SK-N-SH treated with all-trans-retinoic acid at 6 μM for 48 hours (cell line): Measurements from ENCODE around the gene DCBLD2.

ENCODE experiments used
- ATAC-seq: fragments of 200-7000 bp; cut with Tn5 transposase; 3 replicates; pipeline ENCODE4 v1.9.1; 2020; ENCODE audit warnings: mild to moderate bottlenecking, moderate library complexity
- ARNTL ChIP-seq: fragments of 450-650 bp; formaldehyde crosslinking; IDR thresholded peaks from 2 replicates; pipeline ENCODE4 v1.5.0; 2020; ENCODE audit warnings: low read depth, mild to moderate bottlenecking, moderate library complexity, borderline replicate concordance
- BACH2 ChIP-seq: fragments of 250-450 bp; sonication (Bioruptor Pico); IDR thresholded peaks from 2 replicates; pipeline ENCODE4 v1.9.0; 2021; ENCODE audit warnings: mild to moderate bottlenecking, borderline replicate concordance
- CREB5 ChIP-seq: fragments of 250-450 bp; sonication (Bioruptor Pico); IDR thresholded peaks from 2 replicates; pipeline ENCODE4 v1.5.1; 2020; ENCODE audit warnings: low read depth, mild to moderate bottlenecking, moderate library complexity
- CSDC2 ChIP-seq: fragments of 250-450 bp; sonication (Bioruptor Pico); IDR thresholded peaks from 2 replicates; pipeline ENCODE4 v1.5.0; 2020; ENCODE audit warnings: mild to moderate bottlenecking, moderate library complexity
- CSRNP3 ChIP-seq: fragments of 250-450 bp; sonication (Bioruptor Pico); IDR thresholded peaks from 2 replicates; pipeline ENCODE4 v1.5.1; 2021; ENCODE audit warnings: mild to moderate bottlenecking, moderate library complexity
- ESRRG ChIP-seq: fragments of 250-450 bp; sonication (Bioruptor Pico); IDR thresholded peaks from 2 replicates; pipeline ENCODE4 v1.6.1; 2021; ENCODE audit warnings: mild to moderate bottlenecking
- GLIS3 ChIP-seq: fragments of 250-450 bp; sonication (Bioruptor Pico); IDR thresholded peaks from 2 replicates; pipeline ENCODE4 v1.5.0; 2020; ENCODE audit warnings: mild to moderate bottlenecking, moderate library complexity
- ISL1 ChIP-seq: fragments of 250-450 bp; sonication (Bioruptor Pico); IDR thresholded peaks from 2 replicates; pipeline ENCODE4 v2.1.2; 2022; ENCODE audit warnings: mild to moderate bottlenecking, moderate library complexity
- OSR1 ChIP-seq: fragments of 250-450 bp; sonication (Bioruptor Pico); IDR thresholded peaks from 2 replicates; pipeline ENCODE4 v1.8.0; 2022; ENCODE audit warnings: moderate library complexity, mild to moderate bottlenecking, inconsistent platforms
- PATZ1 ChIP-seq: fragments of 250-450 bp; sonication (Bioruptor Pico); IDR thresholded peaks from 2 replicates; pipeline ENCODE4 v1.8.0; 2020; ENCODE audit warnings: mild to moderate bottlenecking, moderate library complexity, borderline replicate concordance
- POU6F1 ChIP-seq: fragments of 250-450 bp; sonication (Bioruptor Pico); IDR thresholded peaks from 2 replicates; pipeline ENCODE4 v1.8.0; 2021; ENCODE audit warnings: low read depth, mild to moderate bottlenecking, moderate library complexity, borderline replicate concordance
- PPARA ChIP-seq: fragments of 250-450 bp; sonication (Bioruptor Pico); IDR thresholded peaks from 2 replicates; pipeline ENCODE4 v1.5.0; 2020; ENCODE audit warnings: mild to moderate bottlenecking, borderline replicate concordance
- SNAI2 ChIP-seq: fragments of 250-450 bp; sonication (Bioruptor Pico); IDR thresholded peaks from 2 replicates; pipeline ENCODE4 v1.5.0; 2020; ENCODE audit warnings: mild to moderate bottlenecking, moderate library complexity
- TCF4 ChIP-seq: fragments of 250-450 bp; sonication (Bioruptor Pico); IDR thresholded peaks from 2 replicates; pipeline ENCODE4 v1.8.0; 2021; ENCODE audit warnings: mild to moderate bottlenecking, moderate library complexity, borderline replicate concordance
- TOX ChIP-seq: fragments of 250-450 bp; sonication (Bioruptor Pico); IDR thresholded peaks from 2 replicates; pipeline ENCODE4 v1.8.0; 2021; ENCODE audit warnings: mild to moderate bottlenecking, moderate library complexity, borderline replicate concordance
- ZC3H10 ChIP-seq: fragments of 250-450 bp; sonication (Bioruptor Pico); IDR thresholded peaks from 2 replicates; pipeline ENCODE4 v1.5.1; 2021; ENCODE audit warnings: mild to moderate bottlenecking, moderate library complexity
- ZFP3 ChIP-seq: fragments of 250-450 bp; sonication (Bioruptor Pico); IDR thresholded peaks from 2 replicates; pipeline ENCODE4 v1.5.0; 2020; ENCODE audit warnings: mild to moderate bottlenecking, moderate library complexity
- ZFP30 ChIP-seq: fragments of 450-650 bp; formaldehyde crosslinking; IDR thresholded peaks from 2 replicates; pipeline ENCODE4 v1.5.0; 2022; ENCODE audit warnings: mild to moderate bottlenecking, moderate library complexity
- ZNF565 ChIP-seq: fragments of 450-650 bp; formaldehyde crosslinking; conservative IDR thresholded peaks from 2 replicates; pipeline ENCODE4 v1.5.0; 2020; ENCODE audit warnings: low read depth, mild to moderate bottlenecking, moderate library complexity
- ZNF70 ChIP-seq: fragments of 450-650 bp; formaldehyde crosslinking; IDR thresholded peaks from 2 replicates; pipeline ENCODE4 v1.5.0; 2020; ENCODE audit warnings: mild to moderate bottlenecking, moderate library complexity
- ZNF8 ChIP-seq: fragments of 450-650 bp; formaldehyde crosslinking; IDR thresholded peaks from 2 replicates; pipeline ENCODE4 v1.5.0; 2020; ENCODE audit warnings: mild to moderate bottlenecking, moderate library complexity

Gene DCBLD2

GRCh38 chr3:98912448-98912847, 11.0 kb upstream of the DCBLD2 start:
- no peak for TF ChIP-seq CSDC2 (CRISPR knock-in tag)
- no peak for TF ChIP-seq POU6F1 (CRISPR knock-in tag)
- no peak for TF ChIP-seq ARNTL (CRISPR knock-in tag)
- no peak for TF ChIP-seq ZC3H10
- no peak for TF ChIP-seq TOX (CRISPR knock-in tag)
- no peak for TF ChIP-seq ZNF565 (CRISPR knock-in tag)
- no peak for TF ChIP-seq ISL1
- TF ChIP-seq ZNF8: no peak
- TF ChIP-seq BACH2 (CRISPR knock-in tag): no peak
- no peak for TF ChIP-seq CSRNP3 (CRISPR knock-in tag)
- no peak for TF ChIP-seq ZFP3 (CRISPR knock-in tag)
- TF ChIP-seq PPARA: no peak
- TF ChIP-seq ZFP30 (CRISPR knock-in tag): no peak
- TF ChIP-seq CREB5 (CRISPR knock-in tag): no peak
- TF ChIP-seq OSR1 (CRISPR knock-in tag): no peak
- TF ChIP-seq TCF4 (CRISPR knock-in tag): no peak
- no peak for TF ChIP-seq SNAI2 (CRISPR knock-in tag)
- no peak for TF ChIP-seq GLIS3 (CRISPR knock-in tag)
- no peak for TF ChIP-seq ZNF70
- TF ChIP-seq ESRRG (CRISPR knock-in tag): no peak
- ATAC-seq: no peak

DNA sequence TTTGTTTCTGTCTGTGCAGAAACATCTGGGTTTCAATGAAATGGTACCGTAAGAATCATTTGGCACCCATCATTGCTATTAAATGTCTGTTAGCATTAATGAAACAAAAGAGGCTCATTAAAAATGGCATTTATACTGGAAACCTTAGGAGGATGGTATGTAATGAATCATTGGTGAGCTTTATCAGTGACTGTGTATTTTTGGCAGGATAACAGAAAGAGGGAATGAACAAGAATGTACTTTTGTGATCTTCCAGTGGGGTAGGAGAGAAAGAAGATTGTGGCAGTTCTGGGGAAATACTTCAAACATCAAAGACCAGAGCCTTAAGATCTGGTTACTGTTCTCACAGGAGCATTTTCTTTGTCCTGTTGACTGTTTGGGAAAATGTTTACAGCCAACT, 4.7 kb upstream of the DCBLD2 start:
- 0 out of 2 replicates have a peak, but pooled peaks have one; percentile 20 for TF ChIP-seq SNAI2 (CRISPR knock-in tag)
- TF ChIP-seq CREB5 (CRISPR knock-in tag): 0 out of 2 replicates have a peak, but pooled peaks have one; percentile 66
- peak; percentile 83 for TF ChIP-seq ISL1
- no peak for TF ChIP-seq ARNTL (CRISPR knock-in tag)
- peak; percentile 22 for ATAC-seq

DNA sequence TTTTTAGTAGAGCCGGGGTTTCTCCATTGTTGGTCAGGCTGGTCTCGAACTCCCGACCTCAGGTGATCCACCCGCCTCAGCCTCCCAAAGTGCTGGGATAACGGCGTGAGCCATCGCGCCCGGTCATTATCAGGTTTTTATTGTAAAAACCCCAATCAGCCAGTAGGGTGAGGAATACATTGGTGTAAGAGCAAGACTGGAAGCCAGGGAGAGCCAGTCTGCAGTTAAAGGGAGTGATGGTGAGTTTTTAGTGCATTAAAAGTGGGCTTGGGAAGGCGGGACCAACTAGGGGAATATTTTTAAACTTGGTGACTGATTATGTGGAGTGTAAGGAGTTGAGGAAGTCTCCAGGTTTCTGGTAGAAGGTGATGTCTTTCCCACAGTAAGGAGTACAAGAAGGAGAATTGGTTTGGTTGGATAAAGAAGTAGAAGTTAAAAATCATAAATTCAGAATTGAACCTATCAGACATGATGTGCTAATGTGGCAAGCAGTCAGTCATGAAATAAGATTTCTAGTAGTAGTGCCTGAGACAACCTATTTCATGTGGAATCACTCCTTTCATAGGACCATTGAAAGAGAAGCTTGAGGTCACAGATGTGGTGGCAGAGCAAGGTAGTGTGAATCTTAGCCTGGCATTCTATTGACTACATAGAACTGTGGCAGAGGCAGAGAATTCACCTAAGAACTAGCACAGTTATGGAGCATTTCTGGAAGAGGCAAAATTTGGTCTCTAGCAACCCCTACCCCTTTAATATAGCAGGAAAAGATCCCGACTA, 2.4 kb upstream of the DCBLD2 start:
- ATAC-seq: no peak
- TF ChIP-seq BACH2 (CRISPR knock-in tag) (no peak), PATZ1 (CRISPR knock-in tag) (no peak), ZNF70 (no peak), ZFP3 (CRISPR knock-in tag) (no peak), GLIS3 (CRISPR knock-in tag) (no peak), ZFP30 (CRISPR knock-in tag) (no peak), ZNF565 (CRISPR knock-in tag) (no peak), ZC3H10 (no peak), ARNTL (CRISPR knock-in tag) (no peak), CSRNP3 (CRISPR knock-in tag) (no peak), TCF4 (CRISPR knock-in tag) (no peak), ZNF8 (no peak)
